BJ (cell line): ENCODE data around the gene ASS1. TPM values are rescaled to one million over a fixed set of nuclear protein-coding genes. Genes with fewer than 3 reads are reported as not detected.

ENCODE experiments used
- CTCF ChIA-PET: fragments of 350-600 bp; formaldehyde crosslinking; extraction: SDS; loops from one replicate; lab custom pipeline; 2021; ENCODE audit warnings: antibody characterized with exemption, inconsistent platforms; lab: Yijun Ruan, JAX
- POLR2A ChIA-PET: fragments of 300-600 bp; sonication (Branson Sonifier 250); formaldehyde crosslinking; extraction: SDS; loops from one replicate; lab custom pipeline; 2021; ENCODE audit warnings: antibody characterized with exemption; lab: Charles Lee
- DNase-seq: peaks from one replicate; pipeline ENCODE4 v3.0.0-alpha.2; 2011; ENCODE audit warnings: low read depth
- H3K27me3 ChIP-seq: 2 replicates; pipeline ENCODE4 v1.6.0; 2011; ENCODE audit warnings: low read length; ENCODE audit not compliant: control insufficient read depth, insufficient read depth
- H3K36me3 ChIP-seq: 2 replicates; pipeline ENCODE4 v1.5.1; 2011; ENCODE audit warnings: low read length; ENCODE audit not compliant: control insufficient read depth, insufficient read depth
- H3K4me3 ChIP-seq: 2 replicates; pipeline ENCODE4 v1.5.1; 2011; ENCODE audit warnings: low read depth, mild to moderate bottlenecking, control low read depth, low read length
- CTCF ChIP-seq: IDR thresholded peaks from 2 replicates; pipeline ENCODE4 v1.5.1; 2011; ENCODE audit warnings: low read depth, mild to moderate bottlenecking, control low read depth, inconsistent platforms, low read length, moderate library complexity; ENCODE audit not compliant: insufficient read depth
- polyA plus RNA-seq: library from polyadenylated mRNA; depleted of rRNA; stranded (reverse); fragments of >200 nt; gene quantifications from 2 replicates; pipeline ENCODE4 v1.2.3, GENCODE V29; 2011

Gene ASS1
- polyA plus RNA-seq, 1 experiment, result 1,223 TPM

DNA sequence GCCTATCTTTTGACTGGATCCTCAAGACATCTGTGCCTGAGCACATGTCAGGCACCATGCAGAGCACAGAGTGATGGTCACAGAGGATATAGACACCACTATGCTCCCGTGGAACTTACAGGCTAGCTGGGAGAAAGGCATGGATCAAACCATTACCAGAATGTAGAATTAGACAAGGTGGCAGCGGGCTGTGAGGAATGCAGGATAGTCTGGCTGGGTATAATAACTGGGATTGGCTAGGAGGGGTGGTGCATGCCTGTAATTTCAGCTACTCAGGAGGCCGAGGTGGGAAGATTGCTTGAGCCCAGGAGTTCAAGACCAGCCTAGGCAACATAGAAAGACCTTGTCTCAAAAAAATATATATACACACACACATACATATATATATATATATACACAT is 50.3 kb downstream of the ASS1 start:
- Histone ChIP-seq H3K27me3 (no peaks in the 10 kb centered on the region; the same call in 1 of the 2 replicates), H3K4me3 (no peak overlapping the region), H3K36me3 (peaks cover 68% of the 10 kb centered on the region)
- ChIA-PET CTCF (interaction anchor here (0.6 kb wide), 1 partner anchor 87 kb away, joined by 4 read pairs; no protein-coding TSS in a partner anchor), POLR2A (no interaction called here)
- TF ChIP-seq CTCF, result no peak
- no peak for DNase-seq

DNA sequence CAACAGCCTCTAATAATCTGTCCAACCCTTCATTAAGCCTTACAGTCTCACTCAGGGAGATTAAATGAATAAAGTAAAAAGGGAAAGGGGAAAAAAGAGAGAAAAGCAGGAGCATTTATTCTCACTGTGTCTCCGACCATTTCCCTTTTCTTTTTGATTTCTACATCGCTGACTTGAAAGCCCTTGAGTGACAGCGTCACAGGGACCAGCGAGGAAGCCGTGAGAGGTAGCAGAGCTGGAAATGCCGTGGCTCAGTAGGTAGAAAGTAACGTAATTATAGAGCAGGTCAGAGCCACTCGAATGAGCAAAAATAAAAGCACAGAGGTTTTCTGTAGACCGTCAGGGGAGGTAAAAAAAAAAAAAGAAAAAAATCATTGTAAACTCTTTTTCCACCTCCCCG is 52.4 kb downstream of the ASS1 start:
- ChIA-PET POLR2A (no interaction called here), CTCF (interaction anchor here (1.0 kb wide), 1 partner anchor 34 kb away, joined by 3 read pairs; no protein-coding TSS in a partner anchor)
- Histone ChIP-seq H3K27me3 (no peaks in the 10 kb centered on the region; the same call in 1 of the 2 replicates), H3K36me3 (peaks cover 61% of the 10 kb centered on the region), H3K4me3 (no peak overlapping the region)
- no peak for TF ChIP-seq CTCF
- no peak for DNase-seq

DNA sequence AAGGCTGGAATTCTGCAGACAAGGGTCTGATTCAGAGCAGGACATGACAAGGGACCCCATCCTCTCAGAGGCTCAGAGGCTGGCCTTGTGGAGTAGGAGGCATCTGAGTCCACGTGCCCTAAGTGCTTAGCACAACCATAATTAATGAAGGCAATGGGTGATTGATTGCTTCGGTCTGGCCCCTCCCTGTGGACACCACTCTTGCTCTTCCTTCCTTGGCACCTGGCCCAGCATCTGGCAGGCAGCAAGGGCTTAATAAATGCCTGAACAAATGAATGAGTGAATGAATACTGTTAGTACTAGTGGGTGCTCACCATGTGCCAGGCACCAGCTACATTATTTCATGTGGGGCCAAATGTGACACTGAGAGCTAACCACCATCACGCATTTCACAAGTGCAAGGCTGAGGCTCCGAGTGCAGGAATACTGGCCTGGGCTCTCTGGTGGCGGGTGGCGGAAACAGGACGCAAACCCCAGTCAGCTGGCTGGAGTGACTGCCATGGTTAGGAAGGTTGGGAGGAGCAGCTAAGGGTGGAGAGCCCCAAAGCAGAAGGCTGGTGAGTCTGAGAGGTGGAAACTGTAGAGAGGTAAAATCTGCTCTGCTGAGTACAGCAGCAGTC is 53.6 kb downstream of the ASS1 start:
- H3K36me3 ChIP-seq, result peaks cover 51% of the 10 kb centered on the region
- ChIA-PET CTCF (interaction anchor here (1.0 kb wide), 1 partner anchor 36 kb away, joined by 3 read pairs; no protein-coding TSS in a partner anchor), POLR2A (no interaction called here)
- no peak for TF ChIP-seq CTCF
- no peak overlapping the region for H3K4me3 ChIP-seq
- H3K27me3 ChIP-seq, result no peaks in the 10 kb centered on the region; the same call in 1 of the 2 replicates
- no peak for DNase-seq

GRCh38 chr9:130498918-130499698 is 54.3 kb downstream of the ASS1 start:
- no peak for DNase-seq
- ChIA-PET CTCF (interaction anchor here (1.1 kb wide), 1 partner anchor 184 kb away, joined by 5 read pairs; no protein-coding TSS in a partner anchor), POLR2A (no interaction called here)
- TF ChIP-seq CTCF, result no peak
- Histone ChIP-seq H3K36me3 (peaks cover 46% of the 10 kb centered on the region), H3K4me3 (no peak overlapping the region), H3K27me3 (no peaks in the 10 kb centered on the region; the same call in 1 of the 2 replicates)

- H3K36me3 ChIP-seq, result peaks cover 38% of the 10 kb centered on the region
- no peak for DNase-seq
- H3K27me3 ChIP-seq, result no peaks in the 10 kb centered on the region; the same call in 1 of the 2 replicates
- TF ChIP-seq CTCF, result no peak
- CTCF ChIA-PET, result interaction anchor here (1.1 to 1.2 kb wide), 2 partner anchors 13 to 183 kb away, joined by 5 to 6 read pairs; no protein-coding TSS in a partner anchor
- POLR2A ChIA-PET, result no interaction called here
- H3K4me3 ChIP-seq, result no peak overlapping the region
Observed at GRCh38 chr9:130499804-130500263, 55.1 kb downstream of the ASS1 start.
